ACC112 (cell line): ENCODE results near the gene STON2.

Experiments used
- H2AFZ ChIP-seq: fragments of 200-600 bp; sonication (generic); one replicate; pipeline ENCODE4 v1.6.0; 2017; ENCODE audit warnings: antibody characterized with exemption, low read length; ENCODE audit not compliant: unreplicated experiment
- H3K27ac ChIP-seq: fragments of 200-600 bp; sonication (generic); 2 replicates; pipeline ENCODE4 v1.5.1; 2014; ENCODE audit warnings: low read depth, mild to moderate bottlenecking, antibody characterized with exemption, low read length, moderate library complexity
- H3K27me3 ChIP-seq: fragments of 200-600 bp; sonication (generic); 2 replicates; pipeline ENCODE4 v1.6.1; 2014; ENCODE audit warnings: mild to moderate bottlenecking, antibody characterized with exemption, low read length, moderate library complexity, mixed read lengths; ENCODE audit not compliant: insufficient read depth
- H3K36me3 ChIP-seq: fragments of 200-600 bp; sonication (generic); 2 replicates; pipeline ENCODE4 v1.6.1; 2016; ENCODE audit warnings: mild to moderate bottlenecking, antibody characterized with exemption, low read length, moderate library complexity, mixed read lengths; ENCODE audit not compliant: insufficient read depth
- H3K4me1 ChIP-seq: fragments of 200-600 bp; sonication (generic); one replicate; pipeline ENCODE4 v1.6.1; 2016; ENCODE audit warnings: low read length, mixed read lengths; ENCODE audit not compliant: insufficient read depth, unreplicated experiment, control insufficient read depth
- H3K4me3 ChIP-seq: fragments of 200-600 bp; sonication (generic); 2 replicates; pipeline ENCODE4 v1.5.1; 2014; ENCODE audit warnings: mild to moderate bottlenecking, low read depth, low read length
- H3K79me2 ChIP-seq: fragments of 200-600 bp; sonication (generic); one replicate; pipeline ENCODE4 v1.6.0; 2016; ENCODE audit warnings: low read length; ENCODE audit not compliant: control insufficient read depth, unreplicated experiment, insufficient read depth

Gene STON2

GRCh38 chr14:81400202-81400678, at the start of gene STON2:
TSS of gene STON2 (minus strand) at chr14:81400324. CDS start at chr14:81398382, 1,942 bp downstream.
- H3K79me2 ChIP-seq, result no peaks in the 10 kb centered on the region
- no peak within 1 kb of the TSS for H2AFZ ChIP-seq
- no peaks in the 10 kb centered on the region; the same call in 1 of the 2 replicates for H3K27me3 ChIP-seq
- peak within 1 kb of the TSS; percentile 59 for H3K4me3 ChIP-seq
- no peaks in the 10 kb centered on the region for H3K36me3 ChIP-seq
- H3K27ac ChIP-seq, result peak within 1 kb of the TSS; percentile 99
- peaks cover 30% of the 10 kb centered on the region for H3K4me1 ChIP-seq

GRCh38 chr14:81449576-81449975, 49.5 kb upstream of the STON2 start:
- Histone ChIP-seq H3K27me3 (peaks cover 36% of the 10 kb centered on the region), H3K4me1 (no peaks in the 10 kb centered on the region), H3K79me2 (no peaks in the 10 kb centered on the region), H3K27ac (no peak overlapping the region), H3K36me3 (no peaks in the 10 kb centered on the region), H3K4me3 (no peak overlapping the region), H2AFZ (no peak overlapping the region)

- Histone ChIP-seq H3K27ac (no peak overlapping the region), H2AFZ (no peak overlapping the region)
Observed at GRCh38 chr14:81449114-81449513, 49.0 kb upstream of the STON2 start.

GRCh38 chr14:81447021-81447764, 47.1 kb upstream of the STON2 start:
- Histone ChIP-seq H3K27ac (no peak overlapping the region), H3K36me3 (no peaks in the 10 kb centered on the region), H3K27me3 (peaks cover 60% of the 10 kb centered on the region), H3K4me3 (no peak overlapping the region), H2AFZ (no peak overlapping the region), H3K4me1 (no peaks in the 10 kb centered on the region), H3K79me2 (no peaks in the 10 kb centered on the region)

More at GRCh38 chr14:81449114-81449513, 49.0 kb upstream of the STON2 start:
- no peak overlapping the region for H3K4me3 ChIP-seq
- H3K79me2 ChIP-seq, result no peaks in the 10 kb centered on the region
- no peaks in the 10 kb centered on the region for H3K4me1 ChIP-seq
- H3K27me3 ChIP-seq, result peaks cover 41% of the 10 kb centered on the region
- no peaks in the 10 kb centered on the region for H3K36me3 ChIP-seq

- Histone ChIP-seq H2AFZ (no peak overlapping the region), H3K4me1 (no peaks in the 10 kb centered on the region), H3K36me3 (no peaks in the 10 kb centered on the region), H3K27me3 (peaks cover 68% of the 10 kb centered on the region), H3K79me2 (no peaks in the 10 kb centered on the region), H3K27ac (no peak overlapping the region), H3K4me3 (no peak overlapping the region)
Observed at GRCh38 chr14:81446279-81447007, 46.3 kb upstream of the STON2 start.

GRCh38 chr14:81441626-81442134, 41.6 kb upstream of the STON2 start:
- H3K4me1 ChIP-seq, result peaks cover 1% of the 10 kb centered on the region
- no peak overlapping the region for H3K4me3 ChIP-seq
- H3K27me3 ChIP-seq, result peaks cover 80% of the 10 kb centered on the region
- no peak overlapping the region for H3K27ac ChIP-seq
- no peaks in the 10 kb centered on the region for H3K36me3 ChIP-seq
- no peak overlapping the region for H2AFZ ChIP-seq
- H3K79me2 ChIP-seq, result no peaks in the 10 kb centered on the region

GRCh38 chr14:81440041-81440440, 39.9 kb upstream of the STON2 start:
- H2AFZ ChIP-seq, result no peak overlapping the region
- no peak overlapping the region for H3K27ac ChIP-seq
- H3K27me3 ChIP-seq, result peaks cover 93% of the 10 kb centered on the region
- no peaks in the 10 kb centered on the region for H3K36me3 ChIP-seq
- peaks cover 2% of the 10 kb centered on the region for H3K4me1 ChIP-seq
- H3K4me3 ChIP-seq, result no peak overlapping the region
- no peaks in the 10 kb centered on the region for H3K79me2 ChIP-seq

- Histone ChIP-seq H3K4me1 (peaks cover 2% of the 10 kb centered on the region), H3K27me3 (peaks cover 94% of the 10 kb centered on the region), H3K27ac (no peak overlapping the region), H3K36me3 (no peaks in the 10 kb centered on the region), H2AFZ (no peak overlapping the region), H3K79me2 (no peaks in the 10 kb centered on the region), H3K4me3 (no peak overlapping the region; the same call in 1 of the 2 replicates)
Observed at GRCh38 chr14:81437244-81437643, 37.1 kb upstream of the STON2 start.

GRCh38 chr14:81436296-81437138, 36.4 kb upstream of the STON2 start:
- no peaks in the 10 kb centered on the region for H3K79me2 ChIP-seq

More at GRCh38 chr14:81436296-81437138, 36.4 kb upstream of the STON2 start:
- no peak overlapping the region for H3K27ac ChIP-seq
- H3K4me1 ChIP-seq, result peaks cover 2% of the 10 kb centered on the region
- no peak overlapping the region for H2AFZ ChIP-seq
- peaks cover 92% of the 10 kb centered on the region for H3K27me3 ChIP-seq
- H3K36me3 ChIP-seq, result no peaks in the 10 kb centered on the region
- peak overlapping the region; percentile 64 for H3K4me3 ChIP-seq
